ENCODE data around the gene FCHSD2. TPM values are rescaled to one million over a fixed set of nuclear protein-coding genes. Genes with fewer than 3 reads are reported as not detected.

FCHSD2 gene
- total and polyA plus RNA-seq, 2 of the 8 experiments (the other 6 are each of a cell fraction or from before 2014, with no cell fraction given) = 4.1 to 7.8 TPM

- no peaks in the 10 kb centered on the region; a peak in 1 of 8 replicates for H3K36me3 ChIP-seq (ENCODE audit: control insufficient read depth in 2 of 4, insufficient read depth in 4 of 4, low read length in 3 of 4)
- H3K9me3 ChIP-seq (ENCODE audit: insufficient read depth in 2 of 2, low read depth in 1 of 2, low read length in 1 of 2) = no peaks in the 10 kb centered on the region
- no peak overlapping the region for H4K8ac ChIP-seq (ENCODE audit: extremely low read depth, insufficient read depth, low read length)
- H2BK5ac ChIP-seq (ENCODE audit: low read depth, low read length) = no peak overlapping the region
- H3K79me1 ChIP-seq (ENCODE audit: low read depth, low read length) = no peaks in the 10 kb centered on the region
- H3K4ac ChIP-seq (replicated peaks; ENCODE audit: insufficient read length, low read depth, low read length) = no peak overlapping the region
- no peak overlapping the region for H3K4me2 ChIP-seq (ENCODE audit: insufficient read depth in 1 of 2, low read depth in 2 of 2, low read length in 2 of 2)
- CTCF ChIA-PET (ENCODE audit: partially characterized antibody) = interaction anchor here (0.6 to 2.7 kb wide), 7 partner anchors 8 to 111 kb away, joined by 3 to 8 read pairs (median 3); no protein-coding TSS in a partner anchor
- no peak overlapping the region for H3K9ac ChIP-seq (replicated peaks in 1 of 4; ENCODE audit: extremely low read depth in 1 of 4, low read depth in 3 of 4, low read length in 3 of 4)
- peaks cover 0 to 5% (median 1%) of the 10 kb centered on the region in 4 experiments; a peak in 3 of 7 replicates for H3K4me1 ChIP-seq (replicated peaks in 1 of 4; ENCODE audit: control insufficient read depth in 3 of 4, insufficient read depth in 4 of 4, low read length in 3 of 4)
- H2AFZ ChIP-seq (ENCODE audit: low read length) = no peak overlapping the region
- no peak overlapping the region for H3K56ac ChIP-seq (replicated peaks; ENCODE audit: insufficient read length, low read depth, low read length)
- no peak overlapping the region for H2BK120ac ChIP-seq (replicated peaks; ENCODE audit: low read depth, low read length)
- no peak overlapping the region for H2BK15ac ChIP-seq (ENCODE audit: low read length)
- FAIRE-seq (no peak), DNase-seq (ENCODE audit: low read depth in 1 of 2, low spot score in 2 of 2) (no peak)
- no peak overlapping the region for H4K5ac ChIP-seq (ENCODE audit: insufficient read length, low read depth, low read length)
- H3K79me2 ChIP-seq (ENCODE audit: control insufficient read depth in 1 of 2, insufficient read depth in 2 of 2, low read length in 2 of 2) = no peaks in the 10 kb centered on the region
- H2AK5ac ChIP-seq (ENCODE audit: low read depth, low read length) = no peak overlapping the region
- peaks cover 0 to 6% (median 3%) of the 10 kb centered on the region in 4 experiments; a peak in 3 of 7 replicates for H3K27me3 ChIP-seq (replicated peaks in 1 of 4; ENCODE audit: control insufficient read depth in 3 of 4, extremely low read depth in 1 of 4, insufficient read depth in 3 of 4, low read length in 3 of 4)
- no peak overlapping the region for H3K18ac ChIP-seq (ENCODE audit: extremely low read depth, low read length)
- H3K23me2 ChIP-seq (ENCODE audit: low read depth, low read length) = no peaks in the 10 kb centered on the region
- H4K91ac ChIP-seq (replicated peaks; ENCODE audit: insufficient read length, low read length) = no peak overlapping the region
- H2BK20ac ChIP-seq (ENCODE audit: low read length) = no peak overlapping the region
- WGBS, 2 experiments (ENCODE audit: extremely low coverage in 1 of 2, insufficient coverage in 1 of 2, insufficient read length in 1 of 2, insufficient replicate concordance in 2 of 2, low coverage in 1 of 2, low lambda C conversion rate in 2 of 2, missing lambda C conversion rate in 1 of 2) = 78% methylated on average over 6 of the region's 6 CpGs; no CpG with 5 or more reads in 1 of the 2 experiments
- no peak overlapping the region for H3K14ac ChIP-seq (ENCODE audit: insufficient read length)
- no peak overlapping the region for H3K4me3 ChIP-seq (ENCODE audit: extremely low read depth in 1 of 4, insufficient read depth in 2 of 4, low read depth in 3 of 4, low read length in 4 of 4)
- POLR2A ChIA-PET (ENCODE audit: partially characterized antibody) = no interaction called here
- no peak overlapping the region for H3K27ac ChIP-seq (ENCODE audit: low read depth, low read length)
- H4K20me1 ChIP-seq (replicated peaks in 1 of 2; ENCODE audit: control insufficient read depth in 1 of 2, insufficient read depth in 2 of 2, low read length in 2 of 2) = no peaks in the 10 kb centered on the region
- no peak overlapping the region for H3K23ac ChIP-seq (ENCODE audit: insufficient read length)
- H2BK12ac ChIP-seq (ENCODE audit: low read depth, low read length) = no peak overlapping the region
- TF ChIP-seq CTCF (IDR thresholded peaks at IDR 0.05; ENCODE audit: control extremely low read depth in 1 of 3, insufficient read depth in 1 of 3, low read depth in 1 of 3, low read length in 3 of 3) (no peak), EGR1 (IDR thresholded peaks at IDR 0.05; ENCODE audit: borderline replicate concordance, low read depth, low read length) (no peak), TCF12 (IDR thresholded peaks at IDR 0.05; ENCODE audit: low read depth, low read length) (no peak), ATF3 (IDR thresholded peaks at IDR 0.05; ENCODE audit: insufficient read depth, low read depth, low read length) (no peak), CEBPB (IDR thresholded peaks at IDR 0.05; ENCODE audit: low read depth, low read length) (no peak)
These were observed 6.5 kb downstream of the FCHSD2 start for GRCh38 chr11:73135346-73136284.
